ENCODE measurements around the gene LIN37. TPM values are rescaled to one million over a fixed set of nuclear protein-coding genes. Genes with fewer than 3 reads are reported as not detected.

LIN37 gene
- total RNA-seq, 1 experiment from 2014 or later: 23.5 TPM

- H3K4me3 ChIP-seq (ENCODE audit: low read depth in 2 of 2, low read length in 2 of 2): peak overlapping the region; percentile 92 to 97
- H3K4me1 ChIP-seq (ENCODE audit: control insufficient read depth, insufficient read depth, low read length): peaks cover 30% of the 10 kb centered on the region
- DNase-seq (ENCODE audit: low read depth, low spot score): peak; percentile 89
- BruUV-seq (replicated peaks): TSS peak; percentile 90
- no peaks in the 10 kb centered on the region for H3K9me3 ChIP-seq (ENCODE audit: control insufficient read depth, insufficient read depth, low read depth, low read length)
- CTCF ChIA-PET: interaction anchor here (0.6 to 0.7 kb wide), 3 partner anchors 29 to 89 kb away, joined by 3 to 7 read pairs (median 4); no protein-coding TSS in a partner anchor
- POLR2A ChIA-PET: interaction anchor here (0.5 to 1.2 kb wide), 11 partner anchors 9 to 480 kb away, joined by 3 to 21 read pairs (median 5); no protein-coding TSS in a partner anchor
- peak; percentile 80 for ATAC-seq
- no peaks in the 10 kb centered on the region for H3K36me3 ChIP-seq (ENCODE audit: control insufficient read depth, insufficient read depth, low read length)
- in situ Hi-C loops (cut with HindIII; ENCODE audit: low pct_unique_long_range_greater_than_20kb, low sequenced_read_pairs): no loop called here
- intact Hi-C loops (cut with micrococcal nuclease; ENCODE audit: unreplicated experiment): no loop called here
- H3K27me3 ChIP-seq (ENCODE audit: control insufficient read depth, insufficient read depth, low read length): no peaks in the 10 kb centered on the region
- peak overlapping the region; percentile 98 for H3K27ac ChIP-seq (ENCODE audit: low read length)
- no peak for TF ChIP-seq REST (IDR thresholded peaks at IDR 0.05; ENCODE audit: insufficient read depth in 1 of 2, low read depth in 2 of 2, low read length in 1 of 2)
- TF ChIP-seq POLR2AphosphoS5 (IDR thresholded peaks at IDR 0.05; ENCODE audit: low read depth, low read length): peak; percentile 96
- TF ChIP-seq TCF7L2 (IDR thresholded peaks at IDR 0.05; ENCODE audit: low read depth, low read length): peak; percentile 19; the same call in 1 of the 2 replicates
- peak; percentile 59; the same call in 1 of the 2 replicates for TF ChIP-seq SIN3A (IDR thresholded peaks at IDR 0.05; ENCODE audit: borderline replicate concordance, insufficient read depth, low read depth, low read length)
- TF ChIP-seq CTCF (IDR thresholded peaks at IDR 0.05): no peak
These were observed 3.7 kb upstream of the LIN37 start for GRCh38 chr19:35744430-35745327.

GRCh38 chr19:35745328-35746086, 2.9 kb upstream of the LIN37 start, which contains the start of the genes PSENEN and U2AF1L4:
Gene PSENEN (plus strand): TSS chr19:35745651. CDS start chr19:35745931, 280 bp downstream.
Gene U2AF1L4 (minus strand): TSS chr19:35745418. CDS start chr19:35745391, 27 bp downstream.
- H3K27ac ChIP-seq (ENCODE audit: low read length): peak within 1 kb of the TSS; percentile 98
- TF ChIP-seq REST (IDR thresholded peaks at IDR 0.05; ENCODE audit: insufficient read depth in 1 of 2, low read depth in 2 of 2, low read length in 1 of 2) (no peak), POLR2AphosphoS5 (IDR thresholded peaks at IDR 0.05; ENCODE audit: low read depth, low read length) (peak; percentile 84), SIN3A (IDR thresholded peaks at IDR 0.05; ENCODE audit: borderline replicate concordance, insufficient read depth, low read depth, low read length) (peak; percentile 91; the same call in 1 of the 2 replicates)
- peaks cover 29% of the 10 kb centered on the region for H3K4me1 ChIP-seq (ENCODE audit: control insufficient read depth, insufficient read depth, low read length)
- ATAC-seq (peak; percentile 80), DNase-seq (ENCODE audit: low read depth, low spot score) (peak; percentile 98)
- H3K4me3 ChIP-seq (ENCODE audit: low read depth in 2 of 2, low read length in 2 of 2): peak within 1 kb of the TSS; percentile 92 to 97
- intact Hi-C loops (cut with micrococcal nuclease; ENCODE audit: unreplicated experiment) (no loop called here), in situ Hi-C loops (cut with HindIII; ENCODE audit: low pct_unique_long_range_greater_than_20kb, low sequenced_read_pairs) (no loop called here)
- ChIA-PET POLR2A (interaction anchor here (0.6 to 1.2 kb wide), 9 partner anchors 9 to 481 kb away, joined by 3 to 21 read pairs (median 5); no protein-coding TSS in a partner anchor), CTCF (interaction anchor here (0.6 to 0.7 kb wide), 2 partner anchors 28 to 90 kb away, joined by 3 to 4 read pairs; no protein-coding TSS in a partner anchor)
- TSS peak; percentile 84 for BruUV-seq (replicated peaks)
- no peaks in the 10 kb centered on the region for H3K27me3 ChIP-seq (ENCODE audit: control insufficient read depth, insufficient read depth, low read length)
- H3K36me3 ChIP-seq (ENCODE audit: control insufficient read depth, insufficient read depth, low read length): no peaks in the 10 kb centered on the region
- no peaks in the 10 kb centered on the region for H3K9me3 ChIP-seq (ENCODE audit: control insufficient read depth, insufficient read depth, low read depth, low read length)

All from Panc1 (cell line).